IMR-90 (cell line): ENCODE results near the gene PLOD3. TPM values are rescaled to one million over a fixed set of nuclear protein-coding genes. Genes with fewer than 3 reads are reported as not detected.

Experiments
- ATAC-seq: fragments of 200-7000 bp; cut with Tn5 transposase; 2 replicates; pipeline ENCODE4 v1.9.1; 2020; ENCODE audit warnings: low read depth, mild to moderate bottlenecking, moderate library complexity
- BruUV-seq: library from RNA; stranded (reverse); fragments of 400-500 nt; replicated peaks from 2 replicates; lab custom pipeline; 2021; lab: Mats Ljungman, UMichigan
- CTCF ChIA-PET: fragments of 300-600 bp; formaldehyde crosslinking; extraction: SDS; loops from one replicate; lab custom pipeline; 2021; ENCODE audit warnings: antibody characterized with exemption; lab: Yijun Ruan, JAX
- POLR2A ChIA-PET: fragments of 300-600 bp; sonication (Branson Sonifier 250); formaldehyde crosslinking; loops from one replicate; lab custom pipeline; 2022; ENCODE audit warnings: antibody characterized with exemption; ENCODE audit not compliant: unreplicated experiment; lab: Charles Lee
- DNase-seq: peaks from one replicate; pipeline ENCODE4 v3.0.0; 2013
- H2AFZ ChIP-seq: replicated peaks from 2 replicates; pipeline ENCODE3; 2013; ENCODE audit warnings: low read length, mild to moderate bottlenecking; ENCODE audit not compliant: poor library complexity
- H2AK5ac ChIP-seq: 2 replicates; pipeline ENCODE4 v1.6.1; 2013; ENCODE audit warnings: low read depth, low read length, inconsistent platforms
- H2AK9ac ChIP-seq: replicated peaks from 2 replicates; pipeline ENCODE3; 2013; ENCODE audit warnings: mild to moderate bottlenecking, low read depth, low read length, moderate library complexity; ENCODE audit not compliant: poor library complexity
- H2BK120ac ChIP-seq: 2 replicates; pipeline ENCODE4 v1.6.1; 2013; ENCODE audit warnings: low read depth, low read length, inconsistent platforms
- H2BK15ac ChIP-seq: 3 replicates; pipeline ENCODE4 v1.6.1; 2013; ENCODE audit warnings: low read depth, low read length, inconsistent platforms
- H2BK20ac ChIP-seq: 2 replicates; pipeline ENCODE4 v1.6.1; 2013; ENCODE audit warnings: low read depth, mild to moderate bottlenecking, inconsistent platforms, low read length, moderate library complexity
- H2BK5ac ChIP-seq: 2 replicates; pipeline ENCODE4 v1.6.1; 2013; ENCODE audit warnings: mild to moderate bottlenecking, low read depth, low read length, inconsistent platforms; ENCODE audit not compliant: poor library complexity, severe bottlenecking
- H3K14ac ChIP-seq: replicated peaks from 2 replicates; pipeline ENCODE4 v1.6.1; 2013; ENCODE audit warnings: low read depth, low read length, inconsistent platforms
- H3K18ac ChIP-seq: 2 replicates; pipeline ENCODE4 v1.6.1; 2013; ENCODE audit warnings: low read depth, low read length, control low read depth
- H3K23ac ChIP-seq: 2 replicates; pipeline ENCODE4 v1.6.1; 2013; ENCODE audit warnings: low read depth, low read length, inconsistent platforms
- H3K27ac ChIP-seq: 2 replicates; pipeline ENCODE4 v1.5.1; 2013; ENCODE audit warnings: mild to moderate bottlenecking, control low read depth, low read length; ENCODE audit not compliant: insufficient read depth
- H3K27me3 ChIP-seq: 2 replicates; pipeline ENCODE4 v1.6.1; 2013; ENCODE audit warnings: low read length; ENCODE audit not compliant: control insufficient read depth, insufficient read depth
- H3K36me3 ChIP-seq: 2 replicates; pipeline ENCODE4 v1.6.1; 2013; ENCODE audit warnings: low read length, mixed read lengths; ENCODE audit not compliant: control insufficient read depth, insufficient read depth
- H3K4ac ChIP-seq: 2 replicates; pipeline ENCODE4 v1.6.1; 2013; ENCODE audit warnings: low read depth, low read length, inconsistent platforms
- H3K4me1 ChIP-seq: 2 replicates; pipeline ENCODE4 v1.6.1; 2013; ENCODE audit warnings: low read length, mixed read lengths; ENCODE audit not compliant: control insufficient read depth, insufficient read depth
- H3K4me2 ChIP-seq: 2 replicates; pipeline ENCODE4 v1.6.1; 2013; ENCODE audit warnings: low read depth, mild to moderate bottlenecking, control low read depth, low read length, moderate library complexity
- H3K4me3 ChIP-seq: 2 replicates; pipeline ENCODE4 v1.5.1; 2013; ENCODE audit warnings: low read depth, mild to moderate bottlenecking, control low read depth, low read length, moderate library complexity; ENCODE audit not compliant: insufficient read depth
- H3K56ac ChIP-seq: 2 replicates; pipeline ENCODE4 v1.6.1; 2013; ENCODE audit warnings: low read length, inconsistent platforms; ENCODE audit not compliant: insufficient read depth; ENCODE audit errors: extremely low read depth
- H3K79me1 ChIP-seq, 2 experiments: 2 replicates each; pipeline ENCODE4 v1.6.1; 2013; ENCODE audit warnings: low read length in 2 of 2, inconsistent platforms in 1 of 2, low read depth in 1 of 2
- H3K9ac ChIP-seq: 2 replicates; pipeline ENCODE4 v1.6.1; 2013; ENCODE audit warnings: low read depth, low read length, control low read depth
- H3K9me1 ChIP-seq: 2 replicates; pipeline ENCODE4 v1.6.1; 2013; ENCODE audit warnings: low read length, inconsistent platforms; ENCODE audit not compliant: insufficient read depth
- H3K9me3 ChIP-seq: 2 replicates; pipeline ENCODE4 v1.6.1; 2013; ENCODE audit warnings: low read length; ENCODE audit not compliant: control insufficient read depth, insufficient read depth
- H4K20me1 ChIP-seq: 2 replicates; pipeline ENCODE4 v1.6.1; 2013; ENCODE audit warnings: low read length, inconsistent platforms; ENCODE audit not compliant: insufficient read depth
- H4K5ac ChIP-seq: 2 replicates; pipeline ENCODE4 v1.6.1; 2013; ENCODE audit warnings: mild to moderate bottlenecking, low read depth, low read length, control low read depth
- H4K8ac ChIP-seq, 2 experiments: 2 replicates each; pipeline ENCODE4 v1.6.1; 2013; ENCODE audit warnings: low read depth in 2 of 2, low read length in 2 of 2, control low read depth in 1 of 2, inconsistent platforms in 1 of 2
- H4K91ac ChIP-seq: 2 replicates; pipeline ENCODE4 v1.6.1; 2013; ENCODE audit warnings: low read depth, low read length, inconsistent platforms; ENCODE audit not compliant: insufficient read depth
- BHLHE40 ChIP-seq: fragments of 150-350 bp; IDR thresholded peaks from 2 replicates; pipeline ENCODE4 v1.6.1; 2016; ENCODE audit warnings: mild to moderate bottlenecking, low read depth, low read length
- CEBPB ChIP-seq: IDR thresholded peaks from 2 replicates; pipeline ENCODE4 v1.6.1; 2012; ENCODE audit warnings: low read depth, low read length, improper control_type of control experiment
- CHD1 ChIP-seq: IDR thresholded peaks from 2 replicates; pipeline ENCODE4 v1.6.1; 2012; ENCODE audit warnings: low read depth, low read length, improper control_type of control experiment
- FOS ChIP-seq: fragments of 150-350 bp; IDR thresholded peaks from 2 replicates; pipeline ENCODE4 v1.6.1; 2016; ENCODE audit warnings: low read depth, low read length
- MAFK ChIP-seq: IDR thresholded peaks from 2 replicates; pipeline ENCODE4 v1.6.1; 2012; ENCODE audit warnings: low read depth, low read length, improper control_type of control experiment
- MAZ ChIP-seq: IDR thresholded peaks from 2 replicates; pipeline ENCODE4 v1.6.1; 2012; ENCODE audit warnings: low read depth, mild to moderate bottlenecking, low read length, improper control_type of control experiment, moderate library complexity, borderline replicate concordance
- MXI1 ChIP-seq: IDR thresholded peaks from 2 replicates; pipeline ENCODE4 v1.6.1; 2012; ENCODE audit warnings: low read depth, mild to moderate bottlenecking, low read length, moderate library complexity, borderline replicate concordance
- NFE2L2 ChIP-seq: fragments of 150-350 bp; IDR thresholded peaks from 2 replicates; pipeline ENCODE4 v1.6.1; 2016; ENCODE audit warnings: low read depth, mild to moderate bottlenecking, low read length
- POLR2A ChIP-seq: IDR thresholded peaks from 2 replicates; pipeline ENCODE4 v1.6.1; 2012; ENCODE audit warnings: mild to moderate bottlenecking, low read depth, low read length
- RAD21 ChIP-seq: IDR thresholded peaks from 2 replicates; pipeline ENCODE4 v1.6.1; 2012; ENCODE audit warnings: low read length, improper control_type of control experiment
- RCOR1 ChIP-seq: IDR thresholded peaks from 2 replicates; pipeline ENCODE4 v1.6.1; 2012; ENCODE audit warnings: mild to moderate bottlenecking, low read length, improper control_type of control experiment; ENCODE audit not compliant: insufficient replicate concordance
- RFX5 ChIP-seq: IDR thresholded peaks from 2 replicates; pipeline ENCODE4 v1.8.0; 2012; ENCODE audit warnings: low read depth, mild to moderate bottlenecking, low read length, moderate library complexity
- SMC3 ChIP-seq: fragments of 150-350 bp; IDR thresholded peaks from 2 replicates; pipeline ENCODE4 v1.6.1; 2016; ENCODE audit warnings: low read depth, mild to moderate bottlenecking, antibody characterized with exemption, low read length, moderate library complexity
- WGBS, 2 experiments: methylation state at CpG; one replicate each; pipeline versions ENCODE4 v1.1.5 to v1.1.7; 2013; ENCODE audit warnings: missing lambda C conversion rate in 2 of 2; ENCODE audit not compliant: insufficient read length in 1 of 2; ENCODE audit errors: extremely low coverage in 2 of 2; 5-methylcytosine and 5-hydroxymethylcytosine counted together
- dilution Hi-C: fragments of 300-500 bp; cut with HindIII; formaldehyde crosslinking; loops from one replicate; pipeline ENCODE4 v1.14.3; 2018; ENCODE audit warnings: low sequenced_read_pairs; ENCODE audit not compliant: unreplicated experiment
- in situ Hi-C: fragments of 300-500 bp; cut with MboI; formaldehyde crosslinking; loops from 3 replicates; pipeline ENCODE4 v1.14.3; 2019; ENCODE audit warnings: low sequenced_read_pairs, inconsistent platforms, mixed read lengths
- intact Hi-C: fragments of 100-400 bp; cut with micrococcal nuclease; formaldehyde crosslinking; loops from 2 replicates; pipeline ENCODE4 v1.10.0; 2022
- polyA plus RNA-seq, 3 experiments: library from polyadenylated mRNA; depleted of rRNA; stranded (reverse); fragments of >200 nt; gene quantifications; 2 replicates each; pipeline ENCODE4 v1.2.3, GENCODE V29; 2012; ENCODE audit warnings: low replicate concordance in 1 of 3
- total RNA-seq: library from RNA; depleted of rRNA; stranded (reverse); fragments of >200 nt; gene quantifications from 2 replicates; pipeline ENCODE4 v1.2.3, GENCODE V29; 2012
- TF ChIP-seq, protein P1 (sequence below): fragments of 150-350 bp; IDR thresholded peaks from 2 replicates; pipeline ENCODE4 v1.6.1; 2017; ENCODE audit warnings: mild to moderate bottlenecking, antibody characterized with exemption, low read length, low read depth
- TF ChIP-seq, protein P2 (sequence below): conservative IDR thresholded peaks from 2 replicates; pipeline ENCODE4 v1.5.1; 2012; ENCODE audit warnings: mild to moderate bottlenecking, low read depth, low read length, improper control_type of control experiment
- TF ChIP-seq, protein P3 (sequence below): fragments of 150-350 bp; IDR thresholded peaks from 2 replicates; pipeline ENCODE4 v1.6.1; 2016; ENCODE audit warnings: low read depth, mild to moderate bottlenecking, low read length, moderate library complexity, borderline replicate concordance

The PLOD3 gene
- total and polyA plus RNA-seq, 2 of the 4 experiments (the other 2 are of a cell fraction) = 21.7 to 159 TPM

DNA sequence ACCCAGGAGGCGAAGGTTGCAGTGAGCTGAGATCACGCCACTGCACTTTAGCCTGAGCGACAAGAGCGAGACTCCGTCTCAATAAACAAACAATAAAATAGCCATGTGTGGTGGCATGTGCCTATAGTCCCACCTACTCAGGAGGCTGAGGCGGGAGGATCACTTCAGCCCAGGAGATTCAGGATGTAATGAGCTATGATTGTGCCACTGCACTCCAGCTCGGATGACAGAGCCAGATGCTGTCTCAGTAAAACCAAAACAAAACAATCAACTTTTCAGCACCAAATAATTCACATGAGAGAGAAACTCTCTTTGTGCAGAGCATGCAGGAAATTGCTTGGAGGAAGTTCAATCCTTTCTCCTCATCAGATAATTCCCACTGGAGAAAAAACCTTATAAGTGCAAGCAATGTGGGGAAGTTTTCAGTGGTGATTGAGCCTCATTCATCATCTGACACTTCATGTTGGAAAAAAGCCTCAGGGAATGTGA, 40.9 kb upstream of the PLOD3 start:
- no peak overlapping the region for H2BK120ac ChIP-seq
- ChIA-PET POLR2A (no interaction called here), CTCF (no interaction called here)
- no peaks in the 10 kb centered on the region for H3K9me1 ChIP-seq
- dilution Hi-C loops = no loop called here
- H2AK9ac ChIP-seq = no peak overlapping the region
- H3K9me3 ChIP-seq = no peaks in the 10 kb centered on the region
- H4K8ac ChIP-seq = no peak overlapping the region
- in situ Hi-C loops = no loop called here
- H3K4ac ChIP-seq = no peak overlapping the region
- H2BK20ac ChIP-seq = no peak overlapping the region
- ATAC-seq (no peak), DNase-seq (no peak)
- no peaks in the 10 kb centered on the region for H3K36me3 ChIP-seq
- H2BK5ac ChIP-seq = no peak overlapping the region
- BruUV-seq = no TSS peak
- H2AFZ ChIP-seq = no peak overlapping the region
- no peak overlapping the region for H2BK15ac ChIP-seq
- H4K91ac ChIP-seq = no peak overlapping the region
- peaks cover 19% of the 10 kb centered on the region for H3K27me3 ChIP-seq
- H3K4me2 ChIP-seq = no peak overlapping the region
- no CpG with 5 or more reads among the region's 7 CpGs for WGBS, 2 experiments
- H3K14ac ChIP-seq = no peak overlapping the region
- no peaks in the 10 kb centered on the region for H4K20me1 ChIP-seq
- no peak overlapping the region for H3K27ac ChIP-seq
- H2AK5ac ChIP-seq = no peak overlapping the region
- intact Hi-C loops = no loop called here
- H3K23ac ChIP-seq = no peak overlapping the region
- no peak overlapping the region for H3K9ac ChIP-seq
- no peak overlapping the region for H3K4me3 ChIP-seq
- no peak overlapping the region for H3K56ac ChIP-seq
- H3K18ac ChIP-seq = no peak overlapping the region
- H4K5ac ChIP-seq = no peak overlapping the region
- no peaks in the 10 kb centered on the region for H3K4me1 ChIP-seq
- no peaks in the 10 kb centered on the region for H3K79me1 ChIP-seq
- TF ChIP-seq BHLHE40 = no peak
- TF ChIP-seq NFE2L2 = no peak
- no peak for TF ChIP-seq FOS
- no peak for TF ChIP-seq MAZ
- TF ChIP-seq POLR2A = no peak
- TF ChIP-seq RAD21 = no peak
- no peak for TF ChIP-seq SMC3
- TF ChIP-seq, protein P1, sequence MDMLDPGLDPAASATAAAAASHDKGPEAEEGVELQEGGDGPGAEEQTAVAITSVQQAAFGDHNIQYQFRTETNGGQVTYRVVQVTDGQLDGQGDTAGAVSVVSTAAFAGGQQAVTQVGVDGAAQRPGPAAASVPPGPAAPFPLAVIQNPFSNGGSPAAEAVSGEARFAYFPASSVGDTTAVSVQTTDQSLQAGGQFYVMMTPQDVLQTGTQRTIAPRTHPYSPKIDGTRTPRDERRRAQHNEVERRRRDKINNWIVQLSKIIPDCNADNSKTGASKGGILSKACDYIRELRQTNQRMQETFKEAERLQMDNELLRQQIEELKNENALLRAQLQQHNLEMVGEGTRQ = no peak
- TF ChIP-seq MXI1 = no peak
- TF ChIP-seq CEBPB = no peak
- TF ChIP-seq, protein P2, sequence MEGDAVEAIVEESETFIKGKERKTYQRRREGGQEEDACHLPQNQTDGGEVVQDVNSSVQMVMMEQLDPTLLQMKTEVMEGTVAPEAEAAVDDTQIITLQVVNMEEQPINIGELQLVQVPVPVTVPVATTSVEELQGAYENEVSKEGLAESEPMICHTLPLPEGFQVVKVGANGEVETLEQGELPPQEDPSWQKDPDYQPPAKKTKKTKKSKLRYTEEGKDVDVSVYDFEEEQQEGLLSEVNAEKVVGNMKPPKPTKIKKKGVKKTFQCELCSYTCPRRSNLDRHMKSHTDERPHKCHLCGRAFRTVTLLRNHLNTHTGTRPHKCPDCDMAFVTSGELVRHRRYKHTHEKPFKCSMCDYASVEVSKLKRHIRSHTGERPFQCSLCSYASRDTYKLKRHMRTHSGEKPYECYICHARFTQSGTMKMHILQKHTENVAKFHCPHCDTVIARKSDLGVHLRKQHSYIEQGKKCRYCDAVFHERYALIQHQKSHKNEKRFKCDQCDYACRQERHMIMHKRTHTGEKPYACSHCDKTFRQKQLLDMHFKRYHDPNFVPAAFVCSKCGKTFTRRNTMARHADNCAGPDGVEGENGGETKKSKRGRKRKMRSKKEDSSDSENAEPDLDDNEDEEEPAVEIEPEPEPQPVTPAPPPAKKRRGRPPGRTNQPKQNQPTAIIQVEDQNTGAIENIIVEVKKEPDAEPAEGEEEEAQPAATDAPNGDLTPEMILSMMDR = no peak
- no peak for TF ChIP-seq RFX5
- TF ChIP-seq, protein P3, sequence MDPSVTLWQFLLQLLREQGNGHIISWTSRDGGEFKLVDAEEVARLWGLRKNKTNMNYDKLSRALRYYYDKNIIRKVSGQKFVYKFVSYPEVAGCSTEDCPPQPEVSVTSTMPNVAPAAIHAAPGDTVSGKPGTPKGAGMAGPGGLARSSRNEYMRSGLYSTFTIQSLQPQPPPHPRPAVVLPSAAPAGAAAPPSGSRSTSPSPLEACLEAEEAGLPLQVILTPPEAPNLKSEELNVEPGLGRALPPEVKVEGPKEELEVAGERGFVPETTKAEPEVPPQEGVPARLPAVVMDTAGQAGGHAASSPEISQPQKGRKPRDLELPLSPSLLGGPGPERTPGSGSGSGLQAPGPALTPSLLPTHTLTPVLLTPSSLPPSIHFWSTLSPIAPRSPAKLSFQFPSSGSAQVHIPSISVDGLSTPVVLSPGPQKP = no peak
- no peak for TF ChIP-seq MAFK
- no peak for TF ChIP-seq RCOR1
- TF ChIP-seq CHD1 = no peak
